B cell (primary cell): Measurements from ENCODE around the gene CD33.

Experiments used
- CTCF ChIP-seq: fragments of 200-600 bp; IDR thresholded peaks from one replicate; pipeline ENCODE4 v1.8.0; 2022; ENCODE audit warnings: antibody characterized with exemption, mild to moderate bottlenecking
- EZH2 ChIP-seq: IDR thresholded peaks from 2 replicates; pipeline ENCODE4 v1.6.1; 2012; ENCODE audit warnings: borderline replicate concordance, low read depth, mild to moderate bottlenecking, moderate library complexity, low read length; ENCODE audit not compliant: insufficient read depth, poor library complexity, severe bottlenecking

DNA sequence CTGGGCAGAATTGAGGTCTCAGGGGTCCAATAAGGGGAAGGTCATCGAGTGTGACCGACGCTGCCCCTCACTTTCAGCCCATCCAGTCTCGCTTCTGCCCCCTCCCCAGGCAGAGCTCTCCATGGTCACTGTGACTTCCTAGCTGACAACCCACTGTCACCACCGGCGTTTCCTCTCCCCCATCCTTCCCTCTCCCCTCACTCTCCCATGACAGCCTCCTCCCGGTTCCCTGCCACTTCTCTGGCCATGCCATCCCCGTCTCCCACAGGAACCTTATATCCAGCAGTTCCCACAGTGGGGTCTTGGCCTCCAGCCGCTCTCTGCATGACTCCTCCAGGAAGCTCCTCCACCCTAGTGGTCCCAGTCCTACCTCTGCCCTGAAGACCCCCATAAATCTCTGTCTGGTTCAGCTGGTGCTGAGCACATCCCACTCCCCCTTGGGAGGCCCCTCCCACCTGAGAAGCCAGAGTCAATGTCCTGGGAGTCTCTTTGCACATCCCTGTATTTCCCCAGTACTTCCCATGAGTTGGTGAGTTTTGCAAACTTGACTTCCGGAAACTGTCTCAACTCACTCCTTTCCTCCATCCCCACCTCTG lies 24.7 kb upstream of the CD33 start:
- TF ChIP-seq CTCF: no peak
- TF ChIP-seq EZH2: no peak
